GM19397 (cell line): ENCODE data around the gene CHFR.
"Not testable (repeated sequence)": the region's sequence is repeated elsewhere in the genome, so short reads cannot be mapped to it uniquely, and the experiment has no call there.

Source experiments
- ATAC-seq: cut with Tn5 transposase; IDR thresholded peaks from one replicate; pipeline ENCODE4 v1.9.1; 2021; ENCODE audit warnings: mild to moderate bottlenecking, moderate library complexity; ENCODE audit not compliant: unreplicated experiment

CHFR gene

GRCh38 chr12:132841151-132841550 is 46.3 kb downstream of the CHFR start:
- ATAC-seq = no peak

- no peak for ATAC-seq
Measured at GRCh38 chr12:132840536-132840935, 46.9 kb downstream of the CHFR start.

- no peak for ATAC-seq
Measured at GRCh38 chr12:132839558-132840235, 47.7 kb downstream of the CHFR start.

GRCh38 chr12:132838410-132839080 is 48.9 kb downstream of the CHFR start:
- no peak for ATAC-seq

- no peak for ATAC-seq
Measured at GRCh38 chr12:132837693-132838409, 49.6 kb downstream of the CHFR start.

GRCh38 chr12:132836795-132837331 is 50.5 kb downstream of the CHFR start:
- ATAC-seq = no peak

GRCh38 chr12:132836230-132836629 is 51.2 kb downstream of the CHFR start:
- not testable (repeated sequence) for ATAC-seq

GRCh38 chr12:132835076-132836025 is 52.1 kb downstream of the CHFR start:
- ATAC-seq = no peak

- ATAC-seq = no peak
Measured at GRCh38 chr12:132834181-132834711, 53.2 kb downstream of the CHFR start.

GRCh38 chr12:132833341-132833740 is 54.1 kb downstream of the CHFR start:
- ATAC-seq = no peak

- ATAC-seq = no peak
Measured at GRCh38 chr12:132831771-132832170, 55.6 kb downstream of the CHFR start.

GRCh38 chr12:132828706-132829534 is 58.5 kb downstream of the CHFR start, which contains the start of gene GOLGA3:
TSS of gene GOLGA3 (minus strand) at chr12:132828869. CDS start at chr12:132822128, 6,741 bp downstream.
- ATAC-seq = peak; percentile 93

- peak; percentile 24 for ATAC-seq
Measured at GRCh38 chr12:132827763-132828703, 59.4 kb downstream of the CHFR start.

GRCh38 chr12:132825861-132826260 is 61.5 kb downstream of the CHFR start:
- no peak for ATAC-seq

GRCh38 chr12:132825089-132825488 is 62.3 kb downstream of the CHFR start:
- ATAC-seq = no peak

- no peak for ATAC-seq
Measured at GRCh38 chr12:132824053-132824452, 63.4 kb downstream of the CHFR start.

GRCh38 chr12:132818562-132818961 is 68.8 kb downstream of the CHFR start:
- no peak for ATAC-seq

GRCh38 chr12:132814232-132814631 is 73.2 kb downstream of the CHFR start:
- no peak for ATAC-seq
